Measurements from ENCODE around the gene SPPL2B.

GRCh38 chr19:2338751-2339643 lies 10.5 kb downstream of the SPPL2B start:
- TF ChIP-seq EP300 (conservative IDR thresholded peaks at IDR 0.05; ENCODE audit: poor library complexity, severe bottlenecking) (no peak), EZH2 (IDR thresholded peaks at IDR 0.05; ENCODE audit: borderline replicate concordance, insufficient read depth, low read length, poor library complexity, severe bottlenecking) (no peak)
- TF ChIP-seq, protein P1, sequence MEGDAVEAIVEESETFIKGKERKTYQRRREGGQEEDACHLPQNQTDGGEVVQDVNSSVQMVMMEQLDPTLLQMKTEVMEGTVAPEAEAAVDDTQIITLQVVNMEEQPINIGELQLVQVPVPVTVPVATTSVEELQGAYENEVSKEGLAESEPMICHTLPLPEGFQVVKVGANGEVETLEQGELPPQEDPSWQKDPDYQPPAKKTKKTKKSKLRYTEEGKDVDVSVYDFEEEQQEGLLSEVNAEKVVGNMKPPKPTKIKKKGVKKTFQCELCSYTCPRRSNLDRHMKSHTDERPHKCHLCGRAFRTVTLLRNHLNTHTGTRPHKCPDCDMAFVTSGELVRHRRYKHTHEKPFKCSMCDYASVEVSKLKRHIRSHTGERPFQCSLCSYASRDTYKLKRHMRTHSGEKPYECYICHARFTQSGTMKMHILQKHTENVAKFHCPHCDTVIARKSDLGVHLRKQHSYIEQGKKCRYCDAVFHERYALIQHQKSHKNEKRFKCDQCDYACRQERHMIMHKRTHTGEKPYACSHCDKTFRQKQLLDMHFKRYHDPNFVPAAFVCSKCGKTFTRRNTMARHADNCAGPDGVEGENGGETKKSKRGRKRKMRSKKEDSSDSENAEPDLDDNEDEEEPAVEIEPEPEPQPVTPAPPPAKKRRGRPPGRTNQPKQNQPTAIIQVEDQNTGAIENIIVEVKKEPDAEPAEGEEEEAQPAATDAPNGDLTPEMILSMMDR (IDR thresholded peaks at IDR 0.05; ENCODE audit: poor library complexity, severe bottlenecking): no peak
